H1 (cell line): Measurements from ENCODE around the gene DHX34. TPM values are rescaled to one million over a fixed set of nuclear protein-coding genes. Genes with fewer than 3 reads are reported as not detected.

ENCODE experiments used
- JUND ChIP-seq: IDR thresholded peaks from 2 replicates; pipeline ENCODE4 v1.6.1; 2011; ENCODE audit warnings: mild to moderate bottlenecking, improper control_type of control experiment, low read length
- PHF8 ChIP-seq: fragments of 200-600 bp; sonication (generic); conservative IDR thresholded peaks from 2 replicates; pipeline ENCODE4 v1.7.1; 2012; ENCODE audit warnings: low read depth, mild to moderate bottlenecking, inconsistent platforms, low read length, moderate library complexity
- polyA plus RNA-seq, 7 experiments: library from polyadenylated mRNA; depleted of rRNA in 3 of 7; stranded (reverse) in 5 of 7; unstranded in 2 of 7; fragments of >200 nt in 5 of 7; fragments of 200-250 nt in 2 of 7; gene quantifications; 1 replicate in 5 of 7; 2 replicates in 1 of 7; 4 replicates in 1 of 7; pipeline versions ENCODE4 v1.2.1 to v1.2.3, GENCODE V29; 2011 to 2013; ENCODE audit warnings: missing spikeins in 2 of 7, mixed read lengths in 2 of 7
- total RNA-seq: library from RNA; stranded (reverse); fragmentation: NEBNext Ultra II Directional; extraction: Animal tissue kit (Norgen Biotek cat#: 25700); gene quantifications from 2 replicates; pipeline ENCODE4 v1.2.1, GENCODE V29; 2021
- TF ChIP-seq, protein P1 (sequence below): fragments of 300-600 bp; sonication (generic); IDR thresholded peaks from 2 replicates; pipeline ENCODE4 v1.7.1; 2012; ENCODE audit warnings: low read length, moderate library complexity, mild to moderate bottlenecking, inconsistent platforms; ENCODE audit not compliant: insufficient replicate concordance

Gene DHX34
- total and polyA plus RNA-seq, 2 of the 8 experiments (the other 6 are each of a cell fraction or from before 2014, with no cell fraction given) = 17.5 to 24.3 TPM

DNA sequence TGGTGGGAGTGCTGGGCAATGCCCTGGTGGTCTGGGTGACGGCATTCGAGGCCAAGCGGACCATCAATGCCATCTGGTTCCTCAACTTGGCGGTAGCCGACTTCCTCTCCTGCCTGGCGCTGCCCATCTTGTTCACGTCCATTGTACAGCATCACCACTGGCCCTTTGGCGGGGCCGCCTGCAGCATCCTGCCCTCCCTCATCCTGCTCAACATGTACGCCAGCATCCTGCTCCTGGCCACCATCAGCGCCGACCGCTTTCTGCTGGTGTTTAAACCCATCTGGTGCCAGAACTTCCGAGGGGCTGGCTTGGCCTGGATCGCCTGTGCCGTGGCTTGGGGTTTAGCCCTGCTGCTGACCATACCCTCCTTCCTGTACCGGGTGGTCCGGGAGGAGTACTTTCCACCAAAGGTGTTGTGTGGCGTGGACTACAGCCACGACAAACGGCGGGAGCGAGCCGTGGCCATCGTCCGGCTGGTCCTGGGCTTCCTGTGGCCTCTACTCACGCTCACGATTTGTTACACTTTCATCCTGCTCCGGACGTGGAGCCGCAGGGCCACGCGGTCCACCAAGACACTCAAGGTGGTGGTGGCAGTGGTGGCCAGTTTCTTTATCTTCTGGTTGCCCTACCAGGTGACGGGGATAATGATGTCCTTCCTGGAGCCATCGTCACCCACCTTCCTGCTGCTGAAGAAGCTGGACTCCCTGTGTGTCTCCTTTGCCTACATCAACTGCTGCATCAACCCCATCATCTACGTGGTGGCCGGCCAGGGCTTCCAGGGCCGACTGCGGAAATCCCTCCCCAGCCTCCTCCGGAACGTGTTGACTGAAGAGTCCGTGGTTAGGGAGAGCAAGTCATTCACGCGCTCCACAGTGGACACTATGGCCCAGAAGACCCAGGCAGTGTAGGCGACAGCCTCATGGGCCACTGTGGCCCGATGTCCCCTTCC lies 28.9 kb upstream of the DHX34 start (continued):
- TF ChIP-seq PHF8 (no peak), JUND (no peak)
- TF ChIP-seq, protein P1, sequence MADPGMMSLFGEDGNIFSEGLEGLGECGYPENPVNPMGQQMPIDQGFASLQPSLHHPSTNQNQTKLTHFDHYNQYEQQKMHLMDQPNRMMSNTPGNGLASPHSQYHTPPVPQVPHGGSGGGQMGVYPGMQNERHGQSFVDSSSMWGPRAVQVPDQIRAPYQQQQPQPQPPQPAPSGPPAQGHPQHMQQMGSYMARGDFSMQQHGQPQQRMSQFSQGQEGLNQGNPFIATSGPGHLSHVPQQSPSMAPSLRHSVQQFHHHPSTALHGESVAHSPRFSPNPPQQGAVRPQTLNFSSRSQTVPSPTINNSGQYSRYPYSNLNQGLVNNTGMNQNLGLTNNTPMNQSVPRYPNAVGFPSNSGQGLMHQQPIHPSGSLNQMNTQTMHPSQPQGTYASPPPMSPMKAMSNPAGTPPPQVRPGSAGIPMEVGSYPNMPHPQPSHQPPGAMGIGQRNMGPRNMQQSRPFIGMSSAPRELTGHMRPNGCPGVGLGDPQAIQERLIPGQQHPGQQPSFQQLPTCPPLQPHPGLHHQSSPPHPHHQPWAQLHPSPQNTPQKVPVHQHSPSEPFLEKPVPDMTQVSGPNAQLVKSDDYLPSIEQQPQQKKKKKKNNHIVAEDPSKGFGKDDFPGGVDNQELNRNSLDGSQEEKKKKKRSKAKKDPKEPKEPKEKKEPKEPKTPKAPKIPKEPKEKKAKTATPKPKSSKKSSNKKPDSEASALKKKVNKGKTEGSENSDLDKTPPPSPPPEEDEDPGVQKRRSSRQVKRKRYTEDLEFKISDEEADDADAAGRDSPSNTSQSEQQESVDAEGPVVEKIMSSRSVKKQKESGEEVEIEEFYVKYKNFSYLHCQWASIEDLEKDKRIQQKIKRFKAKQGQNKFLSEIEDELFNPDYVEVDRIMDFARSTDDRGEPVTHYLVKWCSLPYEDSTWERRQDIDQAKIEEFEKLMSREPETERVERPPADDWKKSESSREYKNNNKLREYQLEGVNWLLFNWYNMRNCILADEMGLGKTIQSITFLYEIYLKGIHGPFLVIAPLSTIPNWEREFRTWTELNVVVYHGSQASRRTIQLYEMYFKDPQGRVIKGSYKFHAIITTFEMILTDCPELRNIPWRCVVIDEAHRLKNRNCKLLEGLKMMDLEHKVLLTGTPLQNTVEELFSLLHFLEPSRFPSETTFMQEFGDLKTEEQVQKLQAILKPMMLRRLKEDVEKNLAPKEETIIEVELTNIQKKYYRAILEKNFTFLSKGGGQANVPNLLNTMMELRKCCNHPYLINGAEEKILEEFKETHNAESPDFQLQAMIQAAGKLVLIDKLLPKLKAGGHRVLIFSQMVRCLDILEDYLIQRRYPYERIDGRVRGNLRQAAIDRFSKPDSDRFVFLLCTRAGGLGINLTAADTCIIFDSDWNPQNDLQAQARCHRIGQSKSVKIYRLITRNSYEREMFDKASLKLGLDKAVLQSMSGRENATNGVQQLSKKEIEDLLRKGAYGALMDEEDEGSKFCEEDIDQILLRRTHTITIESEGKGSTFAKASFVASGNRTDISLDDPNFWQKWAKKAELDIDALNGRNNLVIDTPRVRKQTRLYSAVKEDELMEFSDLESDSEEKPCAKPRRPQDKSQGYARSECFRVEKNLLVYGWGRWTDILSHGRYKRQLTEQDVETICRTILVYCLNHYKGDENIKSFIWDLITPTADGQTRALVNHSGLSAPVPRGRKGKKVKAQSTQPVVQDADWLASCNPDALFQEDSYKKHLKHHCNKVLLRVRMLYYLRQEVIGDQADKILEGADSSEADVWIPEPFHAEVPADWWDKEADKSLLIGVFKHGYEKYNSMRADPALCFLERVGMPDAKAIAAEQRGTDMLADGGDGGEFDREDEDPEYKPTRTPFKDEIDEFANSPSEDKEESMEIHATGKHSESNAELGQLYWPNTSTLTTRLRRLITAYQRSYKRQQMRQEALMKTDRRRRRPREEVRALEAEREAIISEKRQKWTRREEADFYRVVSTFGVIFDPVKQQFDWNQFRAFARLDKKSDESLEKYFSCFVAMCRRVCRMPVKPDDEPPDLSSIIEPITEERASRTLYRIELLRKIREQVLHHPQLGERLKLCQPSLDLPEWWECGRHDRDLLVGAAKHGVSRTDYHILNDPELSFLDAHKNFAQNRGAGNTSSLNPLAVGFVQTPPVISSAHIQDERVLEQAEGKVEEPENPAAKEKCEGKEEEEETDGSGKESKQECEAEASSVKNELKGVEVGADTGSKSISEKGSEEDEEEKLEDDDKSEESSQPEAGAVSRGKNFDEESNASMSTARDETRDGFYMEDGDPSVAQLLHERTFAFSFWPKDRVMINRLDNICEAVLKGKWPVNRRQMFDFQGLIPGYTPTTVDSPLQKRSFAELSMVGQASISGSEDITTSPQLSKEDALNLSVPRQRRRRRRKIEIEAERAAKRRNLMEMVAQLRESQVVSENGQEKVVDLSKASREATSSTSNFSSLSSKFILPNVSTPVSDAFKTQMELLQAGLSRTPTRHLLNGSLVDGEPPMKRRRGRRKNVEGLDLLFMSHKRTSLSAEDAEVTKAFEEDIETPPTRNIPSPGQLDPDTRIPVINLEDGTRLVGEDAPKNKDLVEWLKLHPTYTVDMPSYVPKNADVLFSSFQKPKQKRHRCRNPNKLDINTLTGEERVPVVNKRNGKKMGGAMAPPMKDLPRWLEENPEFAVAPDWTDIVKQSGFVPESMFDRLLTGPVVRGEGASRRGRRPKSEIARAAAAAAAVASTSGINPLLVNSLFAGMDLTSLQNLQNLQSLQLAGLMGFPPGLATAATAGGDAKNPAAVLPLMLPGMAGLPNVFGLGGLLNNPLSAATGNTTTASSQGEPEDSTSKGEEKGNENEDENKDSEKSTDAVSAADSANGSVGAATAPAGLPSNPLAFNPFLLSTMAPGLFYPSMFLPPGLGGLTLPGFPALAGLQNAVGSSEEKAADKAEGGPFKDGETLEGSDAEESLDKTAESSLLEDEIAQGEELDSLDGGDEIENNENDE = no peak
